ENCODE measurements around the gene GPATCH2. TPM values are rescaled to one million over a fixed set of nuclear protein-coding genes. Genes with fewer than 3 reads are reported as not detected.

Gene GPATCH2
- total RNA-seq, 2 donors from 2014 or later = 10.5 to 12.2 TPM

DNA sequence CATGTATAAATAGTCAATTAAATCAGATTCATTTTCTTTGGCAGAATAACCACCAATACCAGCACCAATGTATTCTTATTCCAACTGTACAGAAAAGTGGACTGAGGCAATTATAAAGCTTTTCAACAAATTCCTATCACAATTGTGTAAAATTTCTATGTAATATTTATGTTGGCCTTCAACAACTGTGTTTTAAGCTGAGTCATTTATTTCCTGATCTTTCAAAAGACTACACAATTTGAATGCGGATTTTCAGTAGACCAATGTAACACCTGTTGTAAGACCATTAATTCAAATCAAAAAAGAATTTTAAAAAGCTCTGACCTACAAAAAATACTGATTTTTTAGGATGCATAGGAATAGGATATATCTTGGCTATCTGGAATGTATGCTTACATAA is 25.5 kb downstream of the GPATCH2 start:
- Histone ChIP-seq H3K27me3 (no peaks in the 10 kb centered on the region), H3K9me3 (no peaks in the 10 kb centered on the region), H3K4me3 (no peak overlapping the region), H3K9ac (ENCODE audit: low read depth in 2 of 2, low read length in 2 of 2) (no peak overlapping the region), H3K27ac (no peak overlapping the region), H3K4me1 (no peaks in the 10 kb centered on the region), H3K36me3 (no peaks in the 10 kb centered on the region)
- DNase-seq = no peak
- no peak for TF ChIP-seq CTCF (IDR thresholded peaks at IDR 0.05)
- intact Hi-C loops (cut with DNase I) = no loop called here

DNA sequence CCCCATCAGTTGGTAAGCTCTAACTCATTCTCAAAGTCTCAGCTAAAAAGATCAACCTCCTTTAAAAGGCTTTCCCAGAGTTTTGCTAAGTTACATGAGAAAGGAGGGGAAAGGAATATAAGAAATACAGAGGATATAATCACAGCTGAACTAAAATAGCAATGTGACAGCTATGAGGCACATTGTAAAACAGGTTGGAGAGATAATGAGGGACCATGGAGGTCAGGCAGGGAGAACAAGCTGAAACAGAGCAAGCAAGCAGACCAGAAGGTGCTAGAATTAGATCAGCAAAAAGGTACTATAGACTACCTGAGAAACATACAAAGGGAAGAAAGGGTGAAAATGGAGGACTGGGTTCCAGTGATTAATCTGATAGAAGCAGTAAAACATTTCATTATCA is 28.5 kb downstream of the GPATCH2 start:
- TF ChIP-seq CTCF (IDR thresholded peaks at IDR 0.05) = no peak
- no peaks in the 10 kb centered on the region for H3K36me3 ChIP-seq
- no peaks in the 10 kb centered on the region for H3K4me1 ChIP-seq
- H3K9ac ChIP-seq (ENCODE audit: low read depth in 2 of 2, low read length in 2 of 2) = no peak overlapping the region
- no peaks in the 10 kb centered on the region for H3K27me3 ChIP-seq
- no peak for DNase-seq
- no peak overlapping the region for H3K4me3 ChIP-seq
- no peak overlapping the region for H3K27ac ChIP-seq
- intact Hi-C loops (cut with DNase I) = no loop called here
- no peaks in the 10 kb centered on the region for H3K9me3 ChIP-seq

GRCh38 chr1:217599154-217599553 is 31.7 kb downstream of the GPATCH2 start:
- H3K9me3 ChIP-seq = no peaks in the 10 kb centered on the region
- no peaks in the 10 kb centered on the region for H3K4me1 ChIP-seq
- DNase-seq = no peak
- H3K9ac ChIP-seq (ENCODE audit: low read depth in 2 of 2, low read length in 2 of 2) = no peak overlapping the region
- no peak overlapping the region for H3K4me3 ChIP-seq
- TF ChIP-seq CTCF (IDR thresholded peaks at IDR 0.05) = no peak
- intact Hi-C loops (cut with DNase I) = no loop called here
- H3K27ac ChIP-seq = no peak overlapping the region
- H3K36me3 ChIP-seq = no peaks in the 10 kb centered on the region
- no peaks in the 10 kb centered on the region for H3K27me3 ChIP-seq

GRCh38 chr1:217590598-217590997 is 40.3 kb downstream of the GPATCH2 start:
- Histone ChIP-seq H3K36me3 (no peaks in the 10 kb centered on the region), H3K4me3 (no peak overlapping the region), H3K4me1 (no peaks in the 10 kb centered on the region), H3K9me3 (no peaks in the 10 kb centered on the region), H3K27me3 (no peaks in the 10 kb centered on the region), H3K9ac (ENCODE audit: low read depth in 2 of 2, low read length in 2 of 2) (no peak overlapping the region), H3K27ac (no peak overlapping the region)
- DNase-seq = no peak
- no peak for TF ChIP-seq CTCF (IDR thresholded peaks at IDR 0.05)
- intact Hi-C loops (cut with DNase I) = no loop called here

GRCh38 chr1:217586586-217586985 is 44.3 kb downstream of the GPATCH2 start:
- intact Hi-C loops (cut with DNase I) = no loop called here

More at GRCh38 chr1:217586586-217586985, 44.3 kb downstream of the GPATCH2 start:
- no peak for TF ChIP-seq CTCF (IDR thresholded peaks at IDR 0.05)
- Histone ChIP-seq H3K27ac (no peak overlapping the region), H3K4me3 (no peak overlapping the region), H3K27me3 (no peaks in the 10 kb centered on the region), H3K9me3 (no peaks in the 10 kb centered on the region), H3K36me3 (no peaks in the 10 kb centered on the region), H3K9ac (ENCODE audit: low read depth in 2 of 2, low read length in 2 of 2) (no peak overlapping the region), H3K4me1 (no peaks in the 10 kb centered on the region)
- DNase-seq = no peak
